ENCODE results near the gene ARHGEF40.

ARHGEF40 gene

GRCh38 chr14:21121122-21121521 is 51.0 kb downstream of the ARHGEF40 start:
- DNase-seq = no peak

- DNase-seq = no peak
These were observed 53.3 kb downstream of the ARHGEF40 start for GRCh38 chr14:21123429-21123828.

- DNase-seq = no peak
These were observed 63.8 kb downstream of the ARHGEF40 start for GRCh38 chr14:21133901-21134300.

GRCh38 chr14:21136024-21136423 is 65.9 kb downstream of the ARHGEF40 start:
- no peak for DNase-seq

All from right kidney (tissue), 1 donor.